GM20431 (cell line): ENCODE measurements around the gene SNCB.

Experiments
- in situ Hi-C: fragments of 300-500 bp; cut with MseI, MboI; formaldehyde crosslinking; loops from one replicate; pipeline ENCODE4 v1.15.0; 2020; ENCODE audit warnings: low sequenced_read_pairs; ENCODE audit not compliant: unreplicated experiment

SNCB gene

DNA sequence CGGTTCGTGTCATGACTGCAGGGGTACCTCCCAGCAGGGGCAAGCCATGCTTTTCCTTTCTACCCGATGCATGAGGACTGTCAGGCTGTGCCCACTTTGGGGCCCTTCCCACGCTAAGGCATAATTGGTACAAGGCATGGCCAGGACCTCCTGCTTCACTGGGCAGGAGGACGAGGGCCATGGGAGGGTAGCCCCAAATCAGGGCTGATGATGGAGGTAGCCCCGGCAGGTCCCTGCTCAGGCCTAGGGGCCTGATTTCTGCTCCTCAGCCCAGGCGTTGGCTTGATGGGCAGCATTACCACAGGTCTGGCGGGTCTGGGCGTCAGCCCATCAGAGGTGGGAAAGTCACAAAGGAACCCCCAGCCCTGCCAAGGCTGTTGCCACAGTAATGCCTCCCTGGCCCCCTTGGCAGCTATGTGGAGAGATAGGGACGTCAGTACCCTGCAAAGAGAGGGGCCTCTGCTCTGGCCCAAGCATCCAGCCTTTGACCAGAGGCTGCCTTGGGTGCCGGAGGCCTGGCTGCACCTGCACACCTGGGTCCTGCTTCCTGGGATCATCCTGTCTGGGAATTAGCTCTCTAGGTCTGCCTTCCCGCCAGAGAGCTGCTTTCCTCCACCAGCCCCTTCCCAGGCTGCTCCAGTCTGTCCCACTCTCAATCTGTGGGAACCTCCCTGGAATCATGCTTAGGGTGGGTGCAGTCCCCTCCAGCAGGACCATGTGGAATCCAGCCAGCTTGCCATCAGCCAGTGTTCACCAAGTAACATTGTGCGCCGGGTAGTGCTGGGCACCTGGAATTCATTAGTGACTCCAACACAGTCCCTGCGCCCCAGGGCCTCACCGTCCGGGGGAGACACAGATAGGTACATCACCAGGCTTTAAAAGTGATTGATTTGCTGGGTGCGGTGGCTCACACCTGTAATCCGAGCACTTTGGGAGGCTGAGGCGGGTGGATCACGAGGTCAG, 32.3 kb upstream of the SNCB start:
- in situ Hi-C loops: loop anchor here (25.0 kb wide), 2 partner anchors 275 to 450 kb away; no protein-coding TSS in a partner anchor

DNA sequence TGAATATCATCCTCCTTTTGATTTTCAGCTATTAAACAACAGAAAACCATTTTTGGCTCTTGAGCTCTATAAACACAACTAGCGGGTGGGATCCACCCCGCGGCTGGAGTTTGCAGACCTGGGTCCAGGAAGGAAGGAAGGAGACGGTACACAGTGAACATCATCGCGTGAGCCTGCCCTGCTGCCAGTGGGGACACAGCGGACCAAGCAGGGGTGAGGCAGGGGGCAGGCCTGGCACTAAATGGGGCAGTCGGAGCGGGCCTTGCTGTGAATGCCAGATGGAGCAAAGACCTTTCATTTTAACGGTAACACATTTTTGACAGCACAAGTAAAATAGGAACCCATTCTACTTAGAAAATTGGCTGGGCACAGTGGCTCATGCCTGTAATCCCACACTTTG, 31.3 kb upstream of the SNCB start:
- in situ Hi-C loops: loop anchor here (25.0 kb wide), 2 partner anchors 276 to 451 kb away; no protein-coding TSS in a partner anchor

DNA sequence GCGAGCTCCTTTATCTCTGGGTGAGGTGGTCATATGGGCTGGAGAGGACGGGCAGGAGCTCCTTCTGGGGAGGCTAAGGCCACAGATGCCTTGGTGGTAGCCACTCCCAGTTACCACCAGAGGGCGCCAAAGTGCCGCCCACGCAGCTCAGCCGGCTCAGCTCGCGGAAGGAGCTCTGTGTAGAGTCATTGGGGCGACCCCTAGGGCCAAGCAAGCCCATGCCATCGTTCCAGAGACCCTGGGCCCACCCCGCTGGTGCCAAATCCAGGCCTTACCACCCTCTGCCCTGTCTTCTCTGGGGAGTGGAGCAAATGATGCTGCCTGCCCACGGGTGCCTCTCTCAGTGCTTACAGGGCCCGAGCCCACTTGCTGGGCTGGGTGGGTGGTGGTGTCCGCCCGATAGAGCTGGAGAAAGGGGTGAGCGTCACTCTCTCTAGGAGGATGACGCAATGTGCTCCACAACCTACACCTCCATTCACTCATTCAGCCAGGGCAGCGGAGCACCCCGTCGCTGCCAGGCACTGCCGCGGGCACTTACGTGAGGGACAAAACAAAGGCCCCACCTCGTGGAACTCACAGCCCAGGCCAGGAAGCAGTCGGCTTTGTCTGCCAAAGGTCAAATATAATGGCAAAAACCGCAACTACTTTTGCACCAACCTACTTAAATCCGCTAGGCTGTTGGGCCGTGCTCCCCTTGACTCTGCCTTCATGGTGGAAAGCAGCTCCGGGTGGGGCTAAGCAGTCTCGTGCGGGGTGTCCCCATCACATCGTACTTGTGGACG, 30.7 kb upstream of the SNCB start:
- in situ Hi-C loops: loop anchor here (25.0 kb wide), 2 partner anchors 276 to 451 kb away; no protein-coding TSS in a partner anchor

DNA sequence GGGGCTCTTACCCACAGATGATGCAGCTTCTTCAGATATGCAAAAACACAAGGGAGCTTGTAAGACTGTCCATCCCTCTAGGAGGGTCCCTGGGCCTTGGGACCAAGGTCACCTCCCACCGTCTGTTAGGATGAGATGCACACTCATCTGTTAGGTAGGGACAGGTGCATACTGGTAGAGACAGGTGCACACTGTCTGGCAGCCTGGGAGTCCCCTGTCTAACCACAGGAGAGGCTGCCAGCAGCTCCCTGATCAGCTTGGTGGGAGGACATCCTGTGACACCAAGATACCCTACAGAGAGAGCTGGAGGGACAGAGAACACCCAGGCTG, 30.2 kb upstream of the SNCB start:
- in situ Hi-C loops: loop anchor here (25.0 kb wide), 2 partner anchors 277 to 452 kb away; no protein-coding TSS in a partner anchor

DNA sequence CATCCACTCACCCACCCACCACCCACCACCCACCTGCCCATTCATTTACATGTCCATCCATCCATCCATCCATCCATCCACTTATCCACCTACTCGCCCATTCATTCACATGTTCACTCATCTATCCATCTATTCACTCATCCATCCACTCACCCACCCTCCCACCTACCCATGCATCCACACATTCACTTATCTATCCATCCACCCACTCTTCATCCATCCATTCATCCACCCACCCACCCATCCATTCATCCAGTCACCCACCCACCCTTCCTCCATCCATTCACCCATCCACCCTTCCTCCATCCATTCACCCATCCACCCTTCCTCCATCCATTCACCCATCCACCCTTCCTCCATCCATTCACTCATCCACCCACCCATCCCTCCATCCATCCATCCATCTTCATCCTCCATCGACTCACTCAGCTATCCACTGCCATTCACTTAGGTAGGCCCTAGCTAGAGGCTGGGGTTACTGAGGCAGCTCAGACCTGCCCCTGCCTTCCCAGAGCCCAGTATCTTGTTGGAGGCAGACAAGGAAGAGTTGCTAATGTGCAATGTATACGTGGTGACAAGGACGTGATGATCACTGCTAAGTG, 29.6 kb upstream of the SNCB start:
- in situ Hi-C loops: loop anchor here (25.0 kb wide), 2 partner anchors 277 to 452 kb away; no protein-coding TSS in a partner anchor

DNA sequence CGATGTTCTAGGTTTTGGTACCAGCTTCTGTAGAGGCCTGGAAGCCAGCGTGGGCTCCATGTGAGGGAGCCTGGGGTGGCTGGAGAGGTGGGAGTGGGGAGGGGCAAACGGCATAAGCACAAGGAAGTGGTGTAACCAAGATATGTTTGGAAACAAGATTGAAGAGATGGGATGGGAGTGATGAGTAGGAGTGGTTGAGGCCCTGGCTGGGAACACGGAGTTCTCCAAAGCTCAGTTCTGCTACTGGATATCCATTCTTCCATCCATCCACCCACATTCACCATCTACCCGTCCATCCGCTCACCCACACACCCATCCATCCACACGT, 29.1 kb upstream of the SNCB start:
- in situ Hi-C loops: loop anchor here (25.0 kb wide), 2 partner anchors 278 to 453 kb away; no protein-coding TSS in a partner anchor

DNA sequence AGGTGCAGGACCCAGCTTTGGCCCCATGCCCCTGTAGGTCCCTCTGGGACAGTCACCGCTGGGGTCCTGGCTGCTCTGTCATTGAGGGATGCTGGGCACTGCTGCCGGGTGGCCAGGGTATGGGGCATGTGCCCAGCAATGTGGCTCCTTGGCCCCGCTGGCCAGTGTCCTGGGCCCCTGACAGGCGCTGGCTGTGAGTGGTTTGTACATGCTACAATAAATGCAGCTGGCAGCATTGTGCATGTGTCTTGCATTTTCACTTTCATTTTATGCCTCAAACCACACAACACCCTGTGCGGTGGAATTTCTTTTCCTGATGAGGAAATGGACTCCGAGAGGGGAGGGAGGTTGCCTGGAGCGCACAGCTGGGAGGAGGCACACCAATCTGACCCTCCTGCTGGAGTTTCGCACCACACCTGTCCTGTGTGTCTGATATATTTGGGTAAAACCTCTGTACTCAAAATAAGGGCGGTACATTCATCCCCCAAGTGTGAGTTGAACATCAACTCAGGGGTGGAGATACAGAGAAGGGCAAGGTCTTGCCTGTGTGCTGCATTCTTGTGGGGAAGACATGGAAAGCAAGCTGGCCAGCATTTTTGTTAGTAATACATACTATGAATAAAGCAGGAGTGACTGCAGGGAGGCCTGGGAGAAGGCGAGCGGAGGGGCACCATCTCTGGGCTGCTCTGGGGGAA, 28.6 kb upstream of the SNCB start:
- in situ Hi-C loops: loop anchor here (25.0 kb wide), 2 partner anchors 278 to 453 kb away; no protein-coding TSS in a partner anchor

DNA sequence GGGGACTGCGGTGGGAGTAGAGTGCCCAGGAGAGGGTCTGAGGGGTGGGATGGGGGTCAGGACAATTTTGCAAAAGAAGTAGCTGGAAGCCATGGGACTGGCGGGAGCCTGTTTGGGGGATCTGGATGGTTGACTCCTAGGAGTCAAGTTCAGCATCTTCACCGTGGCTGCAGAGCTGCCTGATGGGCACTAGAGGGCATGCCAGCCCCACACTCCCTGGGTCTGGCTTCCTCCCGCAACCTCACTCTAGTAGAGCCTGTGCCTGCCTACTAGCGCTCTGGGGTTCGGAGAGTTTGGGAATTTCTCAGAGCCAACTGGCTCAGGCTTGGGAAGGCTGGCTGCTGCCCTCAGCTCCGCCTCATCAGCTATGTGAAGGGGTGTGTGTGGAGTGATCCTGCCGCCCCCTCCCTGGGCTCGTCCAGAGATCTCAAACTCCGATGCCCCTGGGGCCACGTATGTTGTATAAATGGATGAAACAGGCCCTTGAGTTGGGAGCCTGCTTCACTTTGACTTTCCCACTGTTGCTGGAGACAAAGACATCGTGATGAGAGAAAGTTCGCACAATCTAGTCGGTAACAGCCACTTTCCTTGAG, 27.8 kb upstream of the SNCB start:
- in situ Hi-C loops: loop anchor here (25.0 kb wide), 2 partner anchors 279 to 454 kb away; no protein-coding TSS in a partner anchor

DNA sequence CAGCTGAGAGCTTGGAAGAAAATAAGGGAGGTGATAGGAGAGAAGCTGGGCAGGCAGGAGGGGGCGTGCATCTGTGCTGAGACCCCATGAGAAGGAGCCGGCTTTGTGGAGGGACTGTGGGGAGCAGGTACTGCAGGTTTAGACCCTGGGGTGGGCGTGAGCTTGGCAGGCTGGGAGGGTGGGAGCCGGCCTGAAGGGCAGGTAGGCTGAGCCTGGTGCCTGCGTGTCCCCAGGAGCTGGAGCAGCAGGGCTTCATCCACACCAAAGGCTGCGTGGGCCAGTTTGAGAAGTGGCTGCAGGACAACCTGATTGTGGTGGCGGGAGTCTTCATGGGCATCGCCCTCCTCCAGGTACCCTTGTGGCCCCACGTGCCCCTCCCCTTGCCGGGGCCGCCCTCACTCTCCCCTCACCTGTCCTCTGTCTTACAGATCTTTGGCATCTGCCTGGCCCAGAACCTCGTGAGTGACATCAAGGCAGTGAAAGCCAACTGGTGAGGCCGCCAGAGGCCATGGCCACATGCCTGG, 26.2 kb upstream of the SNCB start:
- in situ Hi-C loops: loop anchor here (25.0 kb wide), 2 partner anchors 281 to 456 kb away; no protein-coding TSS in a partner anchor

DNA sequence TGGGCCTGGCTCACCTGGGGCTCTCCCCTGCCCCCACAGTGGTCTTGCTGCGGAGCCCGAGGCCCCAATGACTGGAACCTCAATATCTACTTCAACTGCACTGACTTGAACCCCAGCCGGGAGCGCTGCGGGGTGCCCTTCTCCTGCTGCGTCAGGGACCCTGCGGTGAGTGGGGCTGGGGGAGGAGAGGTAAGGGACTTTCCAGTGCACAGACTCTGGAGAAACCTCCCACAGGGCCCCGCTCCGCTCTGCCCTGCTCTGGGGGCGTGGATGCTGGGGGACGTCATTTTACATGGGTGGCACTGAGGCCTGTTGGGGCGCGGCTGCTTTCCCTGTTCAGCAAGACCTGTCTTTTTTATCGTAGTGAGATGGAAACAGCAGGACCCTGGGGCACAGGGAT, 24.5 kb upstream of the SNCB start:
- in situ Hi-C loops: loop anchor here (25.0 kb wide), 2 partner anchors 282 to 457 kb away; no protein-coding TSS in a partner anchor

DNA sequence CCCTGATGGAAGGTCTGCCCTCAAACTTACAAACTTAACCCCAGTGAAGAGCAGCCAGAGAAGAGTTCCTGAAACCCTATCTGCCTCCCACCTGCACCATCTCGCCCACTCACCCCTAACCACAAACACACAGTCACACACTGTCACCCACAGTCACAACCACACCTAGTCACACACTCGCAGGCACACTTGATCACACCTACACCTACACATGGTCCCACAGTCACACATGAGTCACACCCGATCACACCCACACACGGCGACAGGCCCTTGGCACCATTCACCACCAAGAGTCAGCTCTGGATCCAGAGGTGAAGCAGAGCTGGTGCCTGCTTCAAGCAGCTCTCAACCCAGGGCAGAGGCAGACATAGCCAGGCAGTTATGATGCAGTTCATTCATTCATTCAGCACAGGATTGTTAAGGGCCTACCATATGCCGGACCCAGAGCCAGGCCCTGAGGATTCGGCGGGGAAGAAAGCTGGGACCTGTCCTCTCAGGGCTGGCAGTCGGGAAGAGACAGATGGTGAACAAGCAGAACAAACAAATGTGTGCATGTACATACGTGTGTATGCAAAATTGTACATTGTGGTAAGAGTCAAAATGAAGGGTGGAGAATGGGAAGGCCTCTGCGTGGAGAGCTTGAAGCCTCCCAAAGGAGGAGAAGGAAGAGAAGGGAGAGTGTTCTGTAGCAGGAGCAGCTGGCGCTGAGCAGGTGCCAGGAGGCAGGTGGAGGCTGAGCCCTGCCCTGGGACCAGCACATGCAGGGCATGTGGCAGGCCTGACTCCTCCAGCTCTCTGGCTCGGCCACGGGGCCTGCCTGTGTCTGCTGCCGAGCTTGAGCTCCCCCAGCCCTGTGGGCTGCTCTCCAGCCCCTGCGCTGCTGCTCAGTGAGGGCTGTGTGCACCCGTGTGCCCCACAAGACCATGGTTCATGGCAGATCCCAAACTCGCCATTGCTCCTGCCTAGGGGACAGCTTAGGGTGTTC, 23.4 kb upstream of the SNCB start:
- in situ Hi-C loops: loop anchor here (25.0 kb wide), 2 partner anchors 284 to 459 kb away; no protein-coding TSS in a partner anchor

DNA sequence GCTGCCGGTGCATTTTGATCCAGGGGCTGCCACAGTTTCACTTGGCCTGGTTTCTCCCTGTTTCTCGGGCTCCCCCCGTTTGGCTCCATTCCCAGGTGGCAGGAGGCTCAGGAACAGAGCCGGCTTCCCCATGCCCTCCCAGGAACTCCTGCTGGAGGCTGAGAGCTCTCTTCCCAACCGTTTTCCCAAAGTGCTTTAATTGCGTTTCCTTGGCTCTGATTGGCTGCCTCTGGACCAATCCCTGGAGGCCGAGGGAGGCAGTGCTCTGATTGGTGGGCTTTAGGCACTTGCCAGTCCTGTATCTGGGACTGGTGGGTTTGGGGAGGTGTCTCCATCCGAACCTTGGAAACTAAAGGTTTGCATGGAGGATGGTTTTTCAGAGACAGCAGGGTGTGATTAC, 21.8 kb upstream of the SNCB start:
- in situ Hi-C loops: loop anchor here (25.0 kb wide), 2 partner anchors 285 to 460 kb away; no protein-coding TSS in a partner anchor

DNA sequence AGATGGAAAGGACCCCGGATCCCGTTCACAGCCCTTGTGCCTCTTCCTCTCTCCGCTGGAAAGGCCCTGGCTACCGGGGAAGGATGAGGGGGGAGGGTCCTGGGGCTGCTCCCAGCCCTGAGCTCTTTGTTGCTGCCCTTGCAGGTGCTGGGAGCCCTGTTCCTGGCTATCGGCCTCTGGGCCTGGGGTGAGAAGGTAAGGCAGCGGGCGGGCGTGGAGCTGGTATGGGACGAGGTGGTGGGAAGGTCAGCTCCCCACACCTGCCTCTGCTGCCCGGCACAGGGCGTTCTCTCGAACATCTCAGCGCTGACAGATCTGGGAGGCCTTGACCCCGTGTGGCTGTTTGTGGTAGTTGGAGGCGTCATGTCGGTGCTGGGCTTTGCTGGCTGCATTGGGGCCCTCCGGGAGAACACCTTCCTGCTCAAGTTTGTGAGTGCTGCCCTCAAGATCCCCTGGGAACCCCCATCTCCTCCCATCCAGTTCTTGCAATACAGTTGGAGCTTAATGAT, 21.2 kb upstream of the SNCB start:
- in situ Hi-C loops: loop anchor here (25.0 kb wide), 2 partner anchors 286 to 461 kb away; no protein-coding TSS in a partner anchor

DNA sequence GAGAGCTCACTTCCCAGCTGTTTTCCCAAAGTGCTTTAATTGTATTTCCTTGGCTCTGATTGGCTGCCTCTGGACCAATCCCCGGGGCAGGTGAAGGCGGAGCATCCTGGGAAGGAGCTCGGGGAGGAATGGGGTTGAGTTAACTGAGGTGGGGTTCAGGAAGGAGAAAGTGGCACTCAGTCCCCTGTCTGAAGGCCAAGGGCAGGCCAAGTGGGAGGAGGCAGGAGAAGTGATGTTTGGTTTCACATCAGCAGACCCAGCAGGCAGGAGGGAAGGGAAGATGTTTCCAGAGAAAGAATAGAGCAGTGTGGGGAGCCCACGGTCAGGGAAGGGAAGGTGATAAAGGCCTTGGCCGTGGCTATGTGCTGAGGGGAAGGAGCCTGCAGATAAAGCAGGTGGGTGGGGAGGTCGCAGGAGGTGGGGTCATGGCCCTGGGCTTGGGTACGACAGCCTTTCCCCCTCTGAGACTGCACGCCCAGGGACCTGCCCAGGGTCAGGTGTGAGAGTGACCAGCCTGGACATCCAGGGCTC, 20.1 kb upstream of the SNCB start:
- in situ Hi-C loops: loop anchor here (25.0 kb wide), 2 partner anchors 287 to 462 kb away; no protein-coding TSS in a partner anchor

DNA sequence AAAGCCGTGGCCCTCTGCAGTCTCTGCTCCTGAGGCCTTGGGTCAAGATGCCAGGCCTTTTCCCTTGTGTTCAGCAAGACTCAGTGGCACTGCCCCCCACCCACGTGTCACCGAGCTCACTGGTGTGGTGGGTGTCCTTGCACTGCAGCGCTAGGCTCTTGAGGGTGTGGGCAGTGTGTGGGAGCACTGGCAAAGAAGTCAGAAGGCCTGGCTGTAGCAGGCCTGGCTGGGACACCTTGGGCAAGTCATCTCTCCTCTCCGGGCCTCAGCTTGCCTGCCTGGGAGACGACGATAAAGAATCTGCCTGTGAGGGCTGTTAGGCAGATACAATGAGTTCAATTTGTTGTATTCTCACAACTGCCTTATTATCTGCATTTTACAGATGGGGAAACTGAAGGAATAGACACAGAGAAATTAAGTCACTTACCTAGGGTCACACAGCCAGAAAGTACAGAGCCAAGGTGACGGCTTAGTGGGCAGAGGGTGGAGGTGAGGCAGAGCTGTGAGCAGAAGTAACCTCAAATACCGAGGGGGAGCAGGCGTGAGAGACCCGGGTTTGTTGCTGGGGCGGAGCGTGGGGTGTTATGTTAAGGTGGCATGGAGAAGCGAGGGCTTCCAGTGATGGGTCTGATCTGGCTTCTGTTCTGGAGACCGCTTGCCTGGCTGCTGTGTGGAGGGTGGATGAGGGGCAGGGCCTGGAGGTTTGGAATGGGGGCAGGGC, 18.3 kb upstream of the SNCB start:
- in situ Hi-C loops: no loop called here

DNA sequence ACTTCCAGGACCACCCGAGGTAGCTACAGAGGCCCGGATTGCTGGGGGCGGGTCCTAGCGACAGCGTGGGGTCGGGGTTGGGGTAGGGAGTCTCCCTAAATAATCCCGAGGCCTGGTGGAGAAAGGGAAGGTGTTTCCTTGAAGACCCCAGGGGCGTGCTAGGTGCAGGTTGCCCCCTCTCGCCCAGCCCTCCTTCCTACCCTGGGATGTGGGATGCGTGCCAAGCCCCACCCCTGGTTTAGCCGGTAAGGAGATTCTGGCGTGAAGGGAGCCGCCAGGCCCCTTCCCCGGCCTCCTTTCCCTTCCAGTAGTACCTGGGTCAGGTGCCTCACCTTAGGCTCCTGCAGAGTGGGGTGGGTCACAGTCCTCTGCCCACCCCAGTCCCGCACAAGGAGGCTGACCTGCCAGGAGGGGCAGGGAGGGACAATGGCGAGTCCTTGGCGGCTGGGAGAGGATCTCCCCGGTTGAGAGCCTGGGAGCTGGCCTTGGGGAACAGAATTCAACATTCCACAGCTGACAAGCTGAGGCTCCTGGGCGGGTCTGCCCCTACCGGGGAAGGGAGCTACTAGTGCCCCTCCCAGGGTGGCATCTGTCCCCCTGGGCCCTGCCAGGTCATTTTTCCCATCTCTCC, 17.6 kb upstream of the SNCB start:
- in situ Hi-C loops: no loop called here
